SIG-M5 (cell line): ENCODE measurements around the gene CALHM6.
"Not testable (repeated sequence)": the region's sequence is repeated elsewhere in the genome, so short reads cannot be mapped to it uniquely, and the experiment has no call there.

Source experiments
- DNase-seq: peaks from one replicate; lab custom pipeline; 2025; lab: John Stamatoyannopoulos, UW

The CALHM6 gene

DNA sequence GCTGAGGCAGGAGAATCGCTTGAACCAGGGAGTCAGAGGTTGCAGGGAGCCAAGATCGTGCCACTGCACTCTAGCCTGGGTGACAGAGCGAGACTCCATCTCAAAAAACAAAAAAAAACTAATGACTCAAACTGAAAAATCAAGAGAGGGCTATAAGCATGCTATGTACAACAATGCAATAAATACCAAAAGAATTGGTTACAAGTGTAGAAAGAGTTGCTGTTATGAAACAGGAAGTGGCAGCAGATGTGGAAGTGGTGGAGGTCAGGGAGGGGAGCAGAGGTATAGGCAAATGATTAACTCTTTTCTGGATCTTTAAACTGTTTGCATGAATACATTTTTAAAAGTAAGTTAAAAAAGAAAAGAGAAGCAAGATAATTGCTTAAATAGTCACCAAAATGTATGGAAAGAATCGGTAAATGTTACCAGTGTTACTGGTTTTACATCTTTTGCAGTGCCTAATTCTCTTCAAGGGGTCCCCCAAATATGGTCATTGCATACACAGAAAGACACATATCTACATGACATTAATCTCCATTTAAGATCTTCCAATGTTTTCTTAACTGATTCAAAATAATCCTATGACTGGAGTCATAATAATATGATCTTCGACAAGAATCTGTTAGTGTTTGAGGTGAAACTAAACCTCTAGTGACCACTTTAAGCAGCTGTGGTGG, 15.0 kb downstream of the CALHM6 start:
- DNase-seq = peak; percentile 33

GRCh38 chr6:116482780-116483179, 21.6 kb downstream of the CALHM6 start:
- DNase-seq = no peak

GRCh38 chr6:116483616-116484015, 22.4 kb downstream of the CALHM6 start:
- no peak for DNase-seq

- no peak for DNase-seq
These were observed 24.5 kb downstream of the CALHM6 start for GRCh38 chr6:116485559-116486184.

- DNase-seq = no peak
These were observed 30.6 kb downstream of the CALHM6 start for GRCh38 chr6:116491610-116492330.

- no peak for DNase-seq
These were observed 31.3 kb downstream of the CALHM6 start for GRCh38 chr6:116492331-116493067.

GRCh38 chr6:116495161-116495560, 34.0 kb downstream of the CALHM6 start:
- DNase-seq = not testable (repeated sequence)

- DNase-seq = no peak
These were observed 36.0 kb downstream of the CALHM6 start for GRCh38 chr6:116497113-116497676.

DNA sequence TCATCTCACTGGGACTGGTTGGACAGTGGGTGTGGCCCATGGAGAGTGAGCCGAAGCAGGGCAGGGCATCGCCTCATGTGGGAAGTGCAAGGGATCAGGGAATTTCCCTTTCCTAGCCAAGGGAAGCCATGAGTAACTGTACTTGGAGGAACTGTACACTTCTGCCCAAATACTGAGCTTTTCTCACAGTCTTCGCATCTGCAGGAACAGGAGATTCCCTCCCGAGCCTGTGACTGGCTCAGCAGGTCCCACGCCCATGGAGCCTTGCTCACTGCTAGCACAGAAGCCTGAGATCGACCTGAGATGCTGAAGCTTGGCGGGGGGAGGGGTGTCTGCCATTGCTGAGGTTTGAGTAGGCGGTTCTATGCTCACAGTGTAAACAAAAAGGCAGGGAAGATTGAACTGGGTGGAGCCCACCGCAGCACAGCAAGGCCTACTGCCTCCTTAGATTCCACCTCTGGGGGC, 39.8 kb downstream of the CALHM6 start:
- no peak for DNase-seq

DNA sequence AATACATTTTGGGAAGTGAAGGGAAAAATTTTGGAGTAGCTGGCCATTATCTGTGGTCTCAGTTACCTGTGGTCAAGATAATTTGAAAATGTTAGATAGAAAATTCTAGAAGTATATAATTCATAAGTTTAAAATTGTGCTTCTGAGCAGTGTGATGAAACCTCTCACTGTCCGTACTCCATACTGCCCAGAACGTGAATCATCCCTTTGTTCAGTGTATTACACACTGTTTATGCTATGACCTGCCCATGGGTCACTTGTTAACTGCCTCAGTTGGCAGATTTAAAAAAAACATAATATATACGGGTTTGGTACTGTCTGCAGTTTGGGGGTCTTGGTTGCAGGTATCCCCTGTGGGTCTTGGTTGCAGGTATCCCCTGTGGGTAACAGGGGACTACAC, 46.1 kb downstream of the CALHM6 start:
- no peak for DNase-seq

DNA sequence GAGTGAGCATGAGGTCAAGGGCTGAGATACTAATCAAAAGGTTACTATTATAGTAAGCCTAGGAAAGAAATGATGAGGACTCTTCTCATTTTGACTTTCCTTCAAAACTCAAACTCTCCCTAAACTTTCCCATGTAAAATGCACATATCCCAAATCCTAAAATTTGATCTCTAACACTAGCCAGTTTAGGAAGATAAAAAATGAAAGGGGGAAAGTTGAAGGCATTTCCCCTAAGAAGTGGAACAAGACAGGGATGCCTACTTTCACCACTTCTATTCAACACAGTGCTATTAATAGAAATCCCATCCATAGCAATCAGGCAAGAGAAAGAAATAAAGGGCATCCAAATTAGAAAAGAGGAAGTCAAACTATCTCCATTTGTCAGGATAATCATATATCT, 47.4 kb downstream of the CALHM6 start:
- no peak for DNase-seq

- no peak for DNase-seq
These were observed 50.4 kb downstream of the CALHM6 start, which contains the start of gene CALHM5 for GRCh38 chr6:116511424-116512110. TSS of gene CALHM5 (plus strand) at chr6:116511639. CDS start at chr6:116511697, 58 bp downstream.

DNA sequence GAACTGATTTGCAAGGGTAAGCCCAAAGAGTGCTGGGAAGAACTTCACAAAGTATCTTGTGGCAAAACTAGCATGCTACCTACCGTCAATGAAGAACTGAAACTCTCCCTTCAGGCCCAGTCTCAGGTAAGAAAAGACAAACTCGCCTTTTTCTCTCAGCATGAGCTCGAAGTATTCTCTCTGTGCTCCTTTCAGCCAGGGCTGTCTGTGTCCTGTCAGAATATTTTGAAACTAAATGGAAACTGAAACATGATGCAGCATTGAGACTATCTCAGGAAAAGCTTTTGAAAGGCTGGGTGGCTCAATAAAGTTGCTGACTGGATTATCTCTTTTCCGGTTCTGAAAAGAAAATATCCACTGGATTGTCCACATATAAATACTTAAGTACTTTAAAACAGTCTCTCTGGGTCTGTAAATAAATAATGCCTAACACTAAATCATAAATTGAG, 51.0 kb downstream of the CALHM6 start:
- no peak for DNase-seq

- DNase-seq = no peak
These were observed 51.6 kb downstream of the CALHM6 start for GRCh38 chr6:116512734-116513133.
